T follicular helper cell (primary cell): ENCODE results near the gene BMPER.

Experiments used
- DNase-seq: peaks from one replicate; pipeline ENCODE4 v3.0.0-alpha.2; 2020; ENCODE audit warnings: low read depth

The BMPER gene

GRCh38 chr7:33970536-33970935 is 65.2 kb downstream of the BMPER start:
- no peak for DNase-seq

GRCh38 chr7:33971106-33971505 is 65.8 kb downstream of the BMPER start:
- no peak for DNase-seq

- no peak for DNase-seq
Observed at GRCh38 chr7:33973231-33974015, 68.1 kb downstream of the BMPER start.

- no peak for DNase-seq
Observed at GRCh38 chr7:33979300-33979806, 74.0 kb downstream of the BMPER start.

GRCh38 chr7:33979807-33980355 is 74.5 kb downstream of the BMPER start:
- no peak for DNase-seq

GRCh38 chr7:33981226-33981625 is 75.9 kb downstream of the BMPER start:
- DNase-seq = no peak

GRCh38 chr7:33981671-33982424 is 76.5 kb downstream of the BMPER start:
- DNase-seq = no peak

GRCh38 chr7:33982425-33982786 is 77.1 kb downstream of the BMPER start:
- DNase-seq = no peak

GRCh38 chr7:33986451-33986850 is 81.1 kb downstream of the BMPER start:
- no peak for DNase-seq

- no peak for DNase-seq
Observed at GRCh38 chr7:33986951-33987947, 81.9 kb downstream of the BMPER start.

- no peak for DNase-seq
Observed at GRCh38 chr7:33996899-33997298, 91.6 kb downstream of the BMPER start.

- no peak for DNase-seq
Observed at GRCh38 chr7:33998476-33998875, 93.1 kb downstream of the BMPER start.

GRCh38 chr7:34011017-34011695 is 105.8 kb downstream of the BMPER start:
- no peak for DNase-seq

- DNase-seq = no peak
Observed at GRCh38 chr7:34011696-34012095, 106.4 kb downstream of the BMPER start.

- DNase-seq = no peak
Observed at GRCh38 chr7:34013421-34013820, 108.1 kb downstream of the BMPER start.

- no peak for DNase-seq
Observed at GRCh38 chr7:34015651-34016050, 110.3 kb downstream of the BMPER start.

- DNase-seq = no peak
Observed at GRCh38 chr7:34016876-34017275, 111.5 kb downstream of the BMPER start.

GRCh38 chr7:34019301-34019790 is 114.0 kb downstream of the BMPER start:
- no peak for DNase-seq

GRCh38 chr7:34022626-34023025 is 117.3 kb downstream of the BMPER start:
- no peak for DNase-seq

- DNase-seq = no peak
Observed at GRCh38 chr7:34025600-34025999, 120.3 kb downstream of the BMPER start.
